Endothelial cell (in vitro differentiated cells): ENCODE results near the gene ERGIC1. TPM values are rescaled to one million over a fixed set of nuclear protein-coding genes. Genes with fewer than 3 reads are reported as not detected.

Experiments
- DNase-seq: peaks from one replicate; pipeline ENCODE4 v3.0.0; 2021; ENCODE audit warnings: low spot score
- H3K27ac Mint-ChIP-seq: one replicate; pipeline ENCODE4 v1.8.0; 2021; ENCODE audit warnings: mixed read lengths, inconsistent platforms; ENCODE audit not compliant: unreplicated experiment
- H3K27me3 Mint-ChIP-seq: one replicate; pipeline ENCODE4 v1.8.0; 2021; ENCODE audit warnings: mild to moderate bottlenecking, moderate library complexity, mixed read lengths, inconsistent platforms; ENCODE audit not compliant: unreplicated experiment
- H3K36me3 Mint-ChIP-seq: one replicate; pipeline ENCODE4 v1.8.0; 2021; ENCODE audit warnings: mild to moderate bottlenecking, low read depth, mixed read lengths, inconsistent platforms; ENCODE audit not compliant: unreplicated experiment
- H3K4me1 Mint-ChIP-seq: one replicate; pipeline ENCODE4 v1.8.0; 2021; ENCODE audit warnings: mild to moderate bottlenecking, mixed read lengths, inconsistent platforms; ENCODE audit not compliant: unreplicated experiment
- H3K4me3 Mint-ChIP-seq: one replicate; pipeline ENCODE4 v1.8.0; 2021; ENCODE audit warnings: mild to moderate bottlenecking, mixed read lengths, inconsistent platforms; ENCODE audit not compliant: unreplicated experiment
- H3K9me3 Mint-ChIP-seq: one replicate; pipeline ENCODE4 v1.8.0; 2021; ENCODE audit warnings: mixed read lengths, inconsistent platforms; ENCODE audit not compliant: unreplicated experiment
- CTCF ChIP-seq: fragments of 200-600 bp; sonication (generic); IDR thresholded peaks from one replicate; pipeline ENCODE4 v1.5.0; 2021; ENCODE audit warnings: antibody characterized with exemption; ENCODE audit not compliant: unreplicated experiment
- total RNA-seq: library from RNA; stranded (reverse); fragmentation: NEBNext Ultra II Directional; extraction: Animal tissue kit (Norgen Biotek cat#: 25700); gene quantifications from one replicate; pipeline ENCODE4 v1.2.1, GENCODE V29; 2021; ENCODE audit not compliant: unreplicated experiment

The ERGIC1 gene
- total RNA-seq, 1 donor from 2014 or later = 67.1 TPM

- no peak for TF ChIP-seq CTCF
- no peak overlapping the region for H3K27ac Mint-ChIP-seq
- no peaks in the 10 kb centered on the region for H3K9me3 Mint-ChIP-seq
- no peaks in the 10 kb centered on the region for H3K36me3 Mint-ChIP-seq
- peaks cover 8% of the 10 kb centered on the region for H3K27me3 Mint-ChIP-seq
- H3K4me3 Mint-ChIP-seq = no peak overlapping the region
- DNase-seq = no peak
- H3K4me1 Mint-ChIP-seq = peaks cover 8% of the 10 kb centered on the region
Measured at GRCh38 chr5:172801179-172801671, 32.8 kb upstream of the ERGIC1 start.

DNA sequence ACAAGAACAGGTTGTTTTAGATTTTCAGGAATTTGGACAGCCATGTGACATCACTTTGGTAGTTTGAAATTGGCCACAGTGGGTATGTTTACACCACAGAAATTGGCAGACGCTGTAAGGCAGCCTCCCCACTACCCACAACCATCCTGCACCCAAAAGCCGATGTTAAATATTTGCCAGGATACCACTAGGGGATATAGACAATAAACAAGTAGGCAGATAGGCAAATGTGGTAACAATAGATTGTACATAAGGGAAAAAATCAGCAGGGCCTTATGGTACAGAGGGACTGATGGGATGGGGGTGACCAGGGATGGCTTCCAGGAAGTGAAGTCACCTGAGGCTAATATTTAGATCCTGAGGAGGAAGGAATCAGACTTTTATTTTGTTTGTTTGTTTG is 31.9 kb upstream of the ERGIC1 start:
- H3K27ac Mint-ChIP-seq = no peak overlapping the region

GRCh38 chr5:172802567-172803176 is 31.4 kb upstream of the ERGIC1 start:
- no peak for TF ChIP-seq CTCF
- Mint-ChIP-seq H3K27me3 (peaks cover 8% of the 10 kb centered on the region), H3K4me1 (peaks cover 13% of the 10 kb centered on the region), H3K4me3 (no peak overlapping the region), H3K27ac (no peak overlapping the region), H3K9me3 (no peaks in the 10 kb centered on the region), H3K36me3 (no peaks in the 10 kb centered on the region)
- no peak for DNase-seq

More for the DNA sequence above, 31.9 kb upstream of the ERGIC1 start:
- Mint-ChIP-seq H3K4me1 (peaks cover 8% of the 10 kb centered on the region), H3K36me3 (no peaks in the 10 kb centered on the region), H3K27me3 (peaks cover 8% of the 10 kb centered on the region), H3K4me3 (no peak overlapping the region), H3K9me3 (no peaks in the 10 kb centered on the region)
- DNase-seq = no peak
- no peak for TF ChIP-seq CTCF

- Mint-ChIP-seq H3K9me3 (no peaks in the 10 kb centered on the region), H3K27ac (no peak overlapping the region), H3K36me3 (no peaks in the 10 kb centered on the region), H3K4me1 (peaks cover 4% of the 10 kb centered on the region), H3K27me3 (peaks cover 8% of the 10 kb centered on the region), H3K4me3 (no peak overlapping the region)
- no peak for TF ChIP-seq CTCF
- no peak for DNase-seq
Measured at GRCh38 chr5:172805018-172805683, 28.9 kb upstream of the ERGIC1 start.

DNA sequence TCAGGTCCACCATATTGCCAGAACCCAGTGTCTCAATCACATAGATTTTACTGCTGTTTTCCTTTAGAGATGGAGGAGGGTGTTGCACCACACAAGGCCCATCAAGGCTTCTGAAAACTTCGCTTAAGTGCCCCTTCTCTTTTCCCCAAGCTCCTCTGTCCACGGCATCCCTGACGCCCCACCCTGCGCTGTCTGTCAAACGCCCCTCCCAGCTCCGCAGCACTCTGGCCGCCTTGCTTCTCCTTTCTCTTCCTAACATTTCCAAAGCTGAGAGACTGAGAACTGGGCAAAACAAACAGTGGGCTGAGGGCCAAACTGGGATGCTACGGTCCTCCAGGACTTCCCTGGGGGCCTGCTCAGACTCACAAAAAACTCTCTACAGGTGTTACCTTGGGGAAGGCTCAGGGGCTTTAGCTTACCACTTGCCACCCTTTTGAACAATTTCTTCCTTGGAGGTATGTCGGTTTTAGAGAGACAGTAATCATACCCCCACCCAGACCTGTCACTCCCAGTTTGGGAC is 28.3 kb upstream of the ERGIC1 start:
- H3K4me3 Mint-ChIP-seq = no peak overlapping the region
- H3K27me3 Mint-ChIP-seq = peaks cover 8% of the 10 kb centered on the region
- H3K36me3 Mint-ChIP-seq = no peaks in the 10 kb centered on the region
- no peaks in the 10 kb centered on the region for H3K9me3 Mint-ChIP-seq
- DNase-seq = no peak
- no peak overlapping the region for H3K27ac Mint-ChIP-seq
- TF ChIP-seq CTCF = no peak
- H3K4me1 Mint-ChIP-seq = peaks cover 4% of the 10 kb centered on the region
